Activated B cell treated with CpG ODN at 0.5 μM for 24 hours (primary cell): Measurements from ENCODE around the gene CBX5. TPM values are rescaled to one million over a fixed set of nuclear protein-coding genes. Genes with fewer than 3 reads are reported as not detected.

Experiments used
- ATAC-seq: fragments of 200-7000 bp; cut with Tn5 transposase; one replicate; pipeline ENCODE4 v1.10.0; 2021; ENCODE audit warnings: low read depth, mild to moderate bottlenecking, moderate library complexity
- CTCF ChIA-PET: fragments of 350-600 bp; sonication (Branson Sonifier 250); formaldehyde crosslinking; loops from one replicate; lab custom pipeline; 2021; ENCODE audit warnings: antibody characterized with exemption; lab: Charles Lee
- POLR2A ChIA-PET: fragments of 350-600 bp; sonication (Branson Sonifier 250); formaldehyde crosslinking; loops from one replicate; lab custom pipeline; 2021; ENCODE audit warnings: antibody characterized with exemption; lab: Charles Lee
- DNase-seq: peaks from one replicate; pipeline ENCODE4 v3.0.0; 2022
- H3K27ac Mint-ChIP-seq: one replicate; pipeline ENCODE4 v1.8.0; 2020; ENCODE audit warnings: mixed read lengths
- H3K27me3 Mint-ChIP-seq: one replicate; pipeline ENCODE4 v1.8.0; 2021; ENCODE audit warnings: mixed read lengths
- H3K36me3 Mint-ChIP-seq: one replicate; pipeline ENCODE4 v1.8.0; 2021; ENCODE audit warnings: low read depth, mixed read lengths
- H3K4me1 Mint-ChIP-seq: one replicate; pipeline ENCODE4 v1.8.0; 2021; ENCODE audit warnings: mixed read lengths
- H3K4me3 Mint-ChIP-seq: one replicate; pipeline ENCODE4 v1.8.0; 2020; ENCODE audit warnings: mild to moderate bottlenecking, mixed read lengths
- H3K9me3 Mint-ChIP-seq: one replicate; pipeline ENCODE4 v1.8.0; 2020; ENCODE audit warnings: mixed read lengths
- intact Hi-C: fragments of 100-400 bp; cut with micrococcal nuclease; formaldehyde crosslinking; loops from one replicate; pipeline ENCODE4 v1.15.1; 2024
- total RNA-seq: library from RNA; stranded (reverse); gene quantifications from 2 replicates; pipeline ENCODE4 v1.2.3, GENCODE V29; 2022
- TF ChIP-seq, protein P1 (sequence below): fragments of 200-600 bp; IDR thresholded peaks from one replicate; pipeline ENCODE4 v1.8.0; 2022; ENCODE audit warnings: antibody characterized with exemption, mild to moderate bottlenecking

Gene CBX5
- total RNA-seq, 1 donor from 2014 or later = 77.3 TPM

DNA sequence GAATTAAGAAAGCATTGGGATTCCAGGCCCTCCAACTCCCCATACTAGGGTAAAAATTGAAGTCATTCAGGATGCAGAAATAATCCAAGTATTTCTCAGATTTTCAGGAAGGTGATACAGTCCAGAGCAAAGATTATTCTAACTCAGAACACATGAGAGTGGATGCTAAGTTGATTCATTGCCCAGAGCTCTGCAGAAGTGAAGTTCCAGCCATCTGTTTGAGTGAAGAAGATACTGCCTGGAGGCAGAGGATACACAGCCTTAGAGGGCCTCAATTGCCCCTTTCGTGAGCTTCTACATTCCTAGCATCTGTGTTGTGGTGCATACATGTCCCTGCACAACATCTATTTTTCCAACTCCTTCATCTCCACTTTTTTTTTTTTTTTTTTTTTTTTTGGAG is 54.3 kb downstream of the CBX5 start:
- ChIA-PET CTCF (interaction anchor here (0.7 kb wide), 1 partner anchor 174 kb away, joined by 3 read pairs; no protein-coding TSS in a partner anchor), POLR2A (interaction anchor here (0.6 to 0.7 kb wide), 3 partner anchors 26 to 213 kb away, joined by 3 to 7 read pairs (median 3); partner anchors contain the start of genes CBX5 and HNRNPA1)
- no peaks in the 10 kb centered on the region for H3K27me3 Mint-ChIP-seq
- no peaks in the 10 kb centered on the region for H3K9me3 Mint-ChIP-seq
- H3K36me3 Mint-ChIP-seq = peaks cover 3% of the 10 kb centered on the region
- H3K27ac Mint-ChIP-seq = no peak overlapping the region
- ATAC-seq = no peak
- TF ChIP-seq, protein P1, sequence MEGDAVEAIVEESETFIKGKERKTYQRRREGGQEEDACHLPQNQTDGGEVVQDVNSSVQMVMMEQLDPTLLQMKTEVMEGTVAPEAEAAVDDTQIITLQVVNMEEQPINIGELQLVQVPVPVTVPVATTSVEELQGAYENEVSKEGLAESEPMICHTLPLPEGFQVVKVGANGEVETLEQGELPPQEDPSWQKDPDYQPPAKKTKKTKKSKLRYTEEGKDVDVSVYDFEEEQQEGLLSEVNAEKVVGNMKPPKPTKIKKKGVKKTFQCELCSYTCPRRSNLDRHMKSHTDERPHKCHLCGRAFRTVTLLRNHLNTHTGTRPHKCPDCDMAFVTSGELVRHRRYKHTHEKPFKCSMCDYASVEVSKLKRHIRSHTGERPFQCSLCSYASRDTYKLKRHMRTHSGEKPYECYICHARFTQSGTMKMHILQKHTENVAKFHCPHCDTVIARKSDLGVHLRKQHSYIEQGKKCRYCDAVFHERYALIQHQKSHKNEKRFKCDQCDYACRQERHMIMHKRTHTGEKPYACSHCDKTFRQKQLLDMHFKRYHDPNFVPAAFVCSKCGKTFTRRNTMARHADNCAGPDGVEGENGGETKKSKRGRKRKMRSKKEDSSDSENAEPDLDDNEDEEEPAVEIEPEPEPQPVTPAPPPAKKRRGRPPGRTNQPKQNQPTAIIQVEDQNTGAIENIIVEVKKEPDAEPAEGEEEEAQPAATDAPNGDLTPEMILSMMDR = no peak
- peaks cover 29% of the 10 kb centered on the region for H3K4me1 Mint-ChIP-seq
- no peak overlapping the region for H3K4me3 Mint-ChIP-seq
- DNase-seq = no peak
- intact Hi-C loops = no loop called here

- DNase-seq (no peak), ATAC-seq (no peak)
- Mint-ChIP-seq H3K36me3 (no peaks in the 10 kb centered on the region), H3K27ac (no peak overlapping the region), H3K9me3 (no peaks in the 10 kb centered on the region), H3K27me3 (no peaks in the 10 kb centered on the region), H3K4me3 (no peak overlapping the region), H3K4me1 (peaks cover 17% of the 10 kb centered on the region)
- TF ChIP-seq, protein P1 = no peak
- intact Hi-C loops = no loop called here
- POLR2A ChIA-PET = no interaction called here
- CTCF ChIA-PET = interaction anchor here (1.1 to 1.5 kb wide), 2 partner anchors 144 to 174 kb away, joined by 3 to 4 read pairs; no protein-coding TSS in a partner anchor
Observed at GRCh38 chr12:54222609-54223008, 57.3 kb downstream of the CBX5 start.

GRCh38 chr12:54221402-54221984 is 58.4 kb downstream of the CBX5 start:
- CTCF ChIA-PET = interaction anchor here (0.8 to 1.5 kb wide), 6 partner anchors 8 to 175 kb away, joined by 3 to 5 read pairs (median 3); no protein-coding TSS in a partner anchor
- intact Hi-C loops = no loop called here

GRCh38 chr12:54220567-54220966 is 59.4 kb downstream of the CBX5 start:
- no peaks in the 10 kb centered on the region for H3K27me3 Mint-ChIP-seq
- DNase-seq = no peak
- CTCF ChIA-PET = interaction anchor here (0.6 to 1.6 kb wide), 8 partner anchors 14 to 175 kb away, joined by 3 to 5 read pairs (median 3); no protein-coding TSS in a partner anchor
- H3K36me3 Mint-ChIP-seq = no peaks in the 10 kb centered on the region
- H3K9me3 Mint-ChIP-seq = no peaks in the 10 kb centered on the region
- intact Hi-C loops = loop anchor here (1.0 kb wide), 5 partner anchors 104 to 174 kb away; no protein-coding TSS in a partner anchor
- H3K4me3 Mint-ChIP-seq = no peak overlapping the region
- H3K27ac Mint-ChIP-seq = no peak overlapping the region
- peaks cover 31% of the 10 kb centered on the region for H3K4me1 Mint-ChIP-seq
- TF ChIP-seq, protein P1 = no peak
- POLR2A ChIA-PET = interaction anchor here (1.7 kb wide), 1 partner anchor 60 kb away, joined by 5 read pairs; the partner anchor contains the start of genes CBX5 and HNRNPA1
- ATAC-seq = no peak

More at GRCh38 chr12:54221402-54221984, 58.4 kb downstream of the CBX5 start:
- Mint-ChIP-seq H3K27ac (no peak overlapping the region), H3K9me3 (no peaks in the 10 kb centered on the region), H3K4me1 (peaks cover 22% of the 10 kb centered on the region), H3K4me3 (no peak overlapping the region), H3K36me3 (no peaks in the 10 kb centered on the region), H3K27me3 (no peaks in the 10 kb centered on the region)
- ATAC-seq = no peak
- DNase-seq = no peak
- TF ChIP-seq, protein P1 = no peak
- POLR2A ChIA-PET = interaction anchor here (1.7 kb wide), 1 partner anchor 59 kb away, joined by 5 read pairs; the partner anchor contains the start of genes CBX5 and HNRNPA1

GRCh38 chr12:54220092-54220557 is 59.8 kb downstream of the CBX5 start:
- TF ChIP-seq, protein P1 = no peak
- Mint-ChIP-seq H3K9me3 (no peaks in the 10 kb centered on the region), H3K27ac (no peak overlapping the region), H3K4me1 (peaks cover 35% of the 10 kb centered on the region), H3K36me3 (no peaks in the 10 kb centered on the region), H3K27me3 (no peaks in the 10 kb centered on the region), H3K4me3 (no peak overlapping the region)
- DNase-seq (peak; percentile 58), ATAC-seq (peak; percentile 49)
- intact Hi-C loops = loop anchor here (1.0 kb wide), 5 partner anchors 104 to 174 kb away; no protein-coding TSS in a partner anchor
- POLR2A ChIA-PET = interaction anchor here (1.7 kb wide), 1 partner anchor 60 kb away, joined by 5 read pairs; the partner anchor contains the start of genes CBX5 and HNRNPA1
- CTCF ChIA-PET = interaction anchor here (0.6 to 1.6 kb wide), 8 partner anchors 14 to 176 kb away, joined by 3 to 5 read pairs (median 3); no protein-coding TSS in a partner anchor
